C4-2B (cell line): ENCODE results near the gene ZDHHC17.

Source experiments
- ZFX ChIP-seq: fragments of 450-650 bp; IDR thresholded peaks from 2 replicates; pipeline ENCODE4 v1.6.1; 2017
- TF ChIP-seq, protein P1 (sequence below): fragments of 450-650 bp; conservative IDR thresholded peaks from 2 replicates; pipeline ENCODE4 v1.5.1; 2017; ENCODE audit warnings: mild to moderate bottlenecking

- TF ChIP-seq, protein P1, sequence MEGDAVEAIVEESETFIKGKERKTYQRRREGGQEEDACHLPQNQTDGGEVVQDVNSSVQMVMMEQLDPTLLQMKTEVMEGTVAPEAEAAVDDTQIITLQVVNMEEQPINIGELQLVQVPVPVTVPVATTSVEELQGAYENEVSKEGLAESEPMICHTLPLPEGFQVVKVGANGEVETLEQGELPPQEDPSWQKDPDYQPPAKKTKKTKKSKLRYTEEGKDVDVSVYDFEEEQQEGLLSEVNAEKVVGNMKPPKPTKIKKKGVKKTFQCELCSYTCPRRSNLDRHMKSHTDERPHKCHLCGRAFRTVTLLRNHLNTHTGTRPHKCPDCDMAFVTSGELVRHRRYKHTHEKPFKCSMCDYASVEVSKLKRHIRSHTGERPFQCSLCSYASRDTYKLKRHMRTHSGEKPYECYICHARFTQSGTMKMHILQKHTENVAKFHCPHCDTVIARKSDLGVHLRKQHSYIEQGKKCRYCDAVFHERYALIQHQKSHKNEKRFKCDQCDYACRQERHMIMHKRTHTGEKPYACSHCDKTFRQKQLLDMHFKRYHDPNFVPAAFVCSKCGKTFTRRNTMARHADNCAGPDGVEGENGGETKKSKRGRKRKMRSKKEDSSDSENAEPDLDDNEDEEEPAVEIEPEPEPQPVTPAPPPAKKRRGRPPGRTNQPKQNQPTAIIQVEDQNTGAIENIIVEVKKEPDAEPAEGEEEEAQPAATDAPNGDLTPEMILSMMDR = no peak
- no peak for TF ChIP-seq ZFX
These were observed 116.7 kb downstream of the ZDHHC17 start for GRCh38 chr12:76880519-76881023.
